ENCODE measurements around the gene INKA2.

Gene INKA2

GRCh38 chr1:111778066-111778465 is 38.9 kb upstream of the INKA2 start:
- H3K4me3 ChIP-seq (ENCODE audit: low read depth, low read length), result no peak overlapping the region
- no peak for DNase-seq (ENCODE audit: low read depth)
- TF ChIP-seq MYC (IDR thresholded peaks at IDR 0.05; ENCODE audit: low read depth, low read length) (no peak), CTCF (IDR thresholded peaks at IDR 0.05; ENCODE audit: low read depth, low read length) (no peak), POLR2A (IDR thresholded peaks at IDR 0.05; ENCODE audit: extremely low read depth, insufficient read length) (no peak), MAX (IDR thresholded peaks at IDR 0.05; ENCODE audit: low read depth, low read length) (no peak)

GRCh38 chr1:111777301-111777700 is 38.1 kb upstream of the INKA2 start:
- no peak for TF ChIP-seq POLR2A (IDR thresholded peaks at IDR 0.05; ENCODE audit: extremely low read depth, insufficient read length)
- DNase-seq (ENCODE audit: low read depth), result no peak

GRCh38 chr1:111776861-111777260 is 37.7 kb upstream of the INKA2 start:
- no peak for TF ChIP-seq MYC (IDR thresholded peaks at IDR 0.05; ENCODE audit: low read depth, low read length)
- no peak for TF ChIP-seq CTCF (IDR thresholded peaks at IDR 0.05; ENCODE audit: low read depth, low read length)
- TF ChIP-seq MAX (IDR thresholded peaks at IDR 0.05; ENCODE audit: low read depth, low read length), result no peak
- TF ChIP-seq POLR2A (IDR thresholded peaks at IDR 0.05; ENCODE audit: extremely low read depth, insufficient read length), result no peak
- H3K4me3 ChIP-seq (ENCODE audit: low read depth, low read length), result no peak overlapping the region
- no peak for DNase-seq (ENCODE audit: low read depth)

More at GRCh38 chr1:111777301-111777700, 38.1 kb upstream of the INKA2 start:
- no peak overlapping the region for H3K4me3 ChIP-seq (ENCODE audit: low read depth, low read length)

- no peak for TF ChIP-seq POLR2A (IDR thresholded peaks at IDR 0.05; ENCODE audit: extremely low read depth, insufficient read length)
- no peak for TF ChIP-seq MYC (IDR thresholded peaks at IDR 0.05; ENCODE audit: low read depth, low read length)
- TF ChIP-seq MAX (IDR thresholded peaks at IDR 0.05; ENCODE audit: low read depth, low read length), result no peak
- TF ChIP-seq CTCF (IDR thresholded peaks at IDR 0.05; ENCODE audit: low read depth, low read length), result no peak
- no peak for DNase-seq (ENCODE audit: low read depth)
- no peak overlapping the region for H3K4me3 ChIP-seq (ENCODE audit: low read depth, low read length)
These were observed 37.2 kb upstream of the INKA2 start for GRCh38 chr1:111776391-111776790.

GRCh38 chr1:111775966-111776365 is 36.8 kb upstream of the INKA2 start:
- TF ChIP-seq MAX (IDR thresholded peaks at IDR 0.05; ENCODE audit: low read depth, low read length) (no peak), POLR2A (IDR thresholded peaks at IDR 0.05; ENCODE audit: extremely low read depth, insufficient read length) (no peak), CTCF (IDR thresholded peaks at IDR 0.05; ENCODE audit: low read depth, low read length) (no peak)
- no peak overlapping the region for H3K4me3 ChIP-seq (ENCODE audit: low read depth, low read length)
- DNase-seq (ENCODE audit: low read depth), result no peak

GRCh38 chr1:111770916-111771315 is 31.7 kb upstream of the INKA2 start:
- no peak for DNase-seq (ENCODE audit: low read depth)
- H3K4me3 ChIP-seq (ENCODE audit: low read depth, low read length), result no peak overlapping the region
- TF ChIP-seq MYC (IDR thresholded peaks at IDR 0.05; ENCODE audit: low read depth, low read length) (no peak), MAX (IDR thresholded peaks at IDR 0.05; ENCODE audit: low read depth, low read length) (no peak), POLR2A (IDR thresholded peaks at IDR 0.05; ENCODE audit: extremely low read depth, insufficient read length) (no peak), CTCF (IDR thresholded peaks at IDR 0.05; ENCODE audit: low read depth, low read length) (no peak)
